PFSK-1 (cell line): Measurements from ENCODE around the gene CSAG1.
"Not testable (repeated sequence)": the region's sequence is repeated elsewhere in the genome, so short reads cannot be mapped to it uniquely, and the experiment has no call there.

Source experiments
- FOXP2 ChIP-seq: optimal IDR thresholded peaks from 2 replicates; pipeline ENCODE3; 2011; ENCODE audit warnings: borderline replicate concordance, control low read depth, inconsistent platforms; ENCODE audit not compliant: insufficient read depth; ENCODE audit errors: extremely low read length, extremely low read depth
- REST ChIP-seq, 2 experiments: IDR thresholded peaks; 2 replicates each; pipeline versions ENCODE4 v1.6.1 to v1.8.0; 2011 to 2012; ENCODE audit warnings: low read depth in 2 of 2, low read length in 2 of 2, control low read depth in 1 of 2, inconsistent platforms in 1 of 2, mild to moderate bottlenecking in 1 of 2, moderate library complexity in 1 of 2; ENCODE audit not compliant: insufficient read depth in 1 of 2
- TAF1 ChIP-seq: IDR thresholded peaks from 2 replicates; pipeline ENCODE4 v1.6.1; 2012; ENCODE audit warnings: low read length, control low read depth, borderline replicate concordance; ENCODE audit not compliant: insufficient read depth

CSAG1 gene

GRCh38 chrX:152697952-152698931, 35.3 kb downstream of the CSAG1 start, which contains the start of gene MAGEA3:
TSS of gene MAGEA3 (plus strand) at chrX:152698794. CDS start at chrX:152700833, 2,039 bp downstream.
- TF ChIP-seq REST (IDR thresholded peaks at IDR 0.05; ENCODE audit: insufficient read depth in 1 of 2, low read depth in 2 of 2, low read length in 2 of 2); TAF1; FOXP2: not testable (repeated sequence)
